Endothelial cell of umbilical vein (primary cell): ENCODE data around the gene ERI2. TPM values are rescaled to one million over a fixed set of nuclear protein-coding genes. Genes with fewer than 3 reads are reported as not detected.

Source experiments
- BruUV-seq: library from RNA; stranded (reverse); fragments of 400-500 nt; replicated peaks from 2 replicates; lab custom pipeline; 2021; lab: Mats Ljungman, UMichigan
- CTCF ChIA-PET: fragments of 300-600, 350-600 bp; sonication (Branson Sonifier 250); formaldehyde crosslinking; loops from one replicate; lab custom pipeline; 2021; ENCODE audit warnings: antibody characterized with exemption, inconsistent platforms; lab: Charles Lee
- POLR2A ChIA-PET: fragments of 300-600, 350-600 bp; sonication (Branson Sonifier 250); formaldehyde crosslinking; loops from one replicate; lab custom pipeline; 2021; ENCODE audit warnings: antibody characterized with exemption, inconsistent platforms; lab: Charles Lee
- DNase-seq: peaks from one replicate; pipeline ENCODE4 v3.0.0-alpha.2; 2011; ENCODE audit warnings: low read depth, low spot score
- FAIRE-seq: peaks from 2 replicates; lab custom pipeline; 2011; peaks lifted over from hg19 to GRCh38; lab: Jason Lieb, UNC
- H2AFZ ChIP-seq: 2 replicates; pipeline ENCODE4 v1.6.0; 2012; ENCODE audit warnings: low read depth, low read length, control low read depth, inconsistent platforms
- H3K27ac ChIP-seq: 2 replicates; pipeline ENCODE4 v1.5.1; 2011; ENCODE audit warnings: low read depth, mild to moderate bottlenecking, control low read depth, low read length, moderate library complexity; ENCODE audit not compliant: insufficient read depth
- H3K27me3 ChIP-seq, 2 experiments: 2 replicates each; pipeline versions ENCODE4 v1.6.0 to v1.6.1; 2011; ENCODE audit warnings: low read length in 2 of 2, mixed read lengths in 1 of 2; ENCODE audit not compliant: control insufficient read depth in 2 of 2, insufficient read depth in 2 of 2
- H3K36me3 ChIP-seq, 2 experiments: 2 replicates in 1 of 2; 3 replicates in 1 of 2; pipeline ENCODE4 v1.5.1; 2011; ENCODE audit warnings: low read length in 2 of 2, mild to moderate bottlenecking in 1 of 2, moderate library complexity in 1 of 2; ENCODE audit not compliant: control insufficient read depth in 2 of 2, insufficient read depth in 2 of 2; ENCODE audit errors: extremely low read depth in 1 of 2
- H3K4me1 ChIP-seq: 3 replicates; pipeline ENCODE4 v1.5.1; 2011; ENCODE audit warnings: mild to moderate bottlenecking, low read length; ENCODE audit not compliant: control insufficient read depth, insufficient read depth; ENCODE audit errors: extremely low read depth
- H3K4me2 ChIP-seq: 2 replicates; pipeline ENCODE4 v1.6.1; 2011; ENCODE audit warnings: low read length, control low read depth, mixed read lengths; ENCODE audit not compliant: insufficient read depth
- H3K4me3 ChIP-seq, 3 experiments: fragments of 200-600 bp in 1 of 3; sonication (generic), shearing (Covaris generic) in 1 of 3; replicated peaks in 1 of 3; 2 replicates each; pipeline ENCODE4 v1.5.1; 2011 to 2016; ENCODE audit warnings: control low read depth in 3 of 3, low read length in 3 of 3, mild to moderate bottlenecking in 2 of 3, inconsistent platforms in 1 of 3, low read depth in 1 of 3, moderate library complexity in 1 of 3; ENCODE audit not compliant: insufficient read depth in 1 of 3
- H3K79me2 ChIP-seq: 2 replicates; pipeline ENCODE4 v1.6.0; 2012; ENCODE audit warnings: low read length, inconsistent platforms; ENCODE audit not compliant: control insufficient read depth, insufficient read depth
- H3K9ac ChIP-seq: replicated peaks from 2 replicates; pipeline ENCODE3; 2011; ENCODE audit warnings: low read length, control low read depth; ENCODE audit not compliant: insufficient read depth; ENCODE audit errors: extremely low read depth
- H3K9me1 ChIP-seq: replicated peaks from 3 replicates; pipeline ENCODE4 v1.6.0; 2011; ENCODE audit warnings: mild to moderate bottlenecking, low read length; ENCODE audit not compliant: control insufficient read depth, insufficient read depth; ENCODE audit errors: extremely low read depth
- H3K9me3 ChIP-seq: replicated peaks from 2 replicates; pipeline ENCODE4 v1.5.1; 2012; ENCODE audit warnings: low read length, inconsistent platforms; ENCODE audit not compliant: control insufficient read depth, insufficient read depth
- H4K20me1 ChIP-seq: replicated peaks from 2 replicates; pipeline ENCODE3; 2011; ENCODE audit warnings: mild to moderate bottlenecking, low read length; ENCODE audit not compliant: control insufficient read depth, insufficient read depth; ENCODE audit errors: extremely low read depth
- CTCF ChIP-seq, 2 donors: IDR thresholded peaks; 1 replicate in 1 of 2; 2 replicates in 1 of 2; pipeline ENCODE4 v1.5.1; 2011; ENCODE audit warnings: low read length in 2 of 2, mild to moderate bottlenecking in 2 of 2, moderate library complexity in 2 of 2, control low read depth in 1 of 2, inconsistent platforms in 1 of 2, low read depth in 1 of 2; ENCODE audit not compliant: insufficient read depth in 1 of 2; ENCODE audit errors: extremely low read depth in 1 of 2
- EZH2 ChIP-seq: IDR thresholded peaks from 2 replicates; pipeline ENCODE4 v1.6.1; 2012; ENCODE audit warnings: borderline replicate concordance, low read depth, mild to moderate bottlenecking, moderate library complexity, low read length, inconsistent platforms; ENCODE audit not compliant: severe bottlenecking
- FOS ChIP-seq: IDR thresholded peaks from 2 replicates; pipeline ENCODE4 v1.6.1; 2011; ENCODE audit warnings: mild to moderate bottlenecking, low read length, moderate library complexity, borderline replicate concordance; ENCODE audit not compliant: insufficient read depth
- GATA2 ChIP-seq: IDR thresholded peaks from 2 replicates; pipeline ENCODE4 v1.7.0; 2011; ENCODE audit warnings: low read depth, mild to moderate bottlenecking, moderate library complexity, mixed read lengths, low read length; ENCODE audit not compliant: insufficient read length, insufficient read depth
- JUN ChIP-seq: IDR thresholded peaks from 2 replicates; pipeline ENCODE4 v1.6.1; 2011; ENCODE audit warnings: borderline replicate concordance, low read depth; ENCODE audit not compliant: insufficient read length, insufficient read depth
- MYC ChIP-seq: IDR thresholded peaks from one replicate; pipeline ENCODE4 v1.6.1; 2011; ENCODE audit warnings: mild to moderate bottlenecking, low read depth, low read length
- POLR2A ChIP-seq: IDR thresholded peaks from 2 replicates; pipeline ENCODE4 v1.6.1; 2012; ENCODE audit warnings: low read depth, mild to moderate bottlenecking, control low read depth, low read length
- POLR2AphosphoS5 ChIP-seq: IDR thresholded peaks from 2 replicates; pipeline ENCODE4 v1.6.1; 2012; ENCODE audit warnings: low read depth, mild to moderate bottlenecking, control low read depth, low read length, moderate library complexity; ENCODE audit not compliant: insufficient read depth
- dilution Hi-C: fragments of 300-500 bp; cut with MboI; formaldehyde crosslinking; loops from one replicate; pipeline ENCODE4 v1.15.0; 2019; ENCODE audit warnings: low sequenced_read_pairs; ENCODE audit not compliant: extremely low pct_ligation_motif_present
- intact Hi-C: fragments of 100-400 bp; cut with micrococcal nuclease; formaldehyde crosslinking; loops from one replicate; pipeline ENCODE4 v1.10.0; 2022
- polyA plus RNA-seq, 4 experiments: library from polyadenylated mRNA; depleted of rRNA in 3 of 4; stranded (reverse) in 3 of 4; unstranded in 1 of 4; fragments of >200 nt; gene quantifications; 2 replicates each; pipeline versions ENCODE4 v1.2.1 to v1.2.3, GENCODE V29; 2011 to 2012; ENCODE audit warnings: missing spikeins in 1 of 4
- total RNA-seq: library from RNA; stranded (reverse); gene quantifications from 2 replicates; pipeline ENCODE4 v1.2.3, GENCODE V29; 2021
- TF ChIP-seq, protein P1 (sequence below): IDR thresholded peaks from 2 replicates; pipeline ENCODE4 v1.6.1; 2011; ENCODE audit not compliant: insufficient read depth, insufficient read length

ERI2 gene
- total and polyA plus RNA-seq, 2 donors (not counting 3 experiments of a cell fraction or from before 2014, with no cell fraction given), result 6.6 to 8.9 TPM

- intact Hi-C loops, result no loop called here
- dilution Hi-C loops, result no loop called here
- no peaks in the 10 kb centered on the region for H3K36me3 ChIP-seq
- no peaks in the 10 kb centered on the region for H3K9me1 ChIP-seq
- no peak overlapping the region for H3K4me2 ChIP-seq
- no TSS peak for BruUV-seq
- H3K4me1 ChIP-seq, result no peaks in the 10 kb centered on the region
- TF ChIP-seq POLR2AphosphoS5 (no peak), GATA2 (no peak), MYC (no peak), JUN (no peak), POLR2A (no peak), EZH2 (no peak), CTCF (IDR thresholded peaks at IDR 0.05; ENCODE audit: extremely low read depth in 1 of 2, insufficient read depth in 1 of 2, low read depth in 1 of 2, low read length in 2 of 2) (no peak), FOS (no peak)
- TF ChIP-seq, protein P1, sequence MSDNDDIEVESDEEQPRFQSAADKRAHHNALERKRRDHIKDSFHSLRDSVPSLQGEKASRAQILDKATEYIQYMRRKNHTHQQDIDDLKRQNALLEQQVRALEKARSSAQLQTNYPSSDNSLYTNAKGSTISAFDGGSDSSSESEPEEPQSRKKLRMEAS, result no peak
- no peak overlapping the region for H2AFZ ChIP-seq
- DNase-seq, result no peak
- FAIRE-seq, result no peak
- POLR2A ChIA-PET, result no interaction called here
- no peak overlapping the region for H3K27ac ChIP-seq
- H4K20me1 ChIP-seq, result no peaks in the 10 kb centered on the region
- no peak overlapping the region for H3K4me3 ChIP-seq
- no peaks in the 10 kb centered on the region for H3K9me3 ChIP-seq
- H3K9ac ChIP-seq, result no peak overlapping the region
- no peaks in the 10 kb centered on the region for H3K79me2 ChIP-seq
- CTCF ChIA-PET, result no interaction called here
- H3K27me3 ChIP-seq, result peaks cover 0 to 3% of the 10 kb centered on the region in 2 experiments
Measured at GRCh38 chr16:20750558-20750957, 55.7 kb downstream of the ERI2 start.
